Keratinocyte (primary cell): ENCODE data around the gene RUFY3. TPM values are rescaled to one million over a fixed set of nuclear protein-coding genes. Genes with fewer than 3 reads are reported as not detected.
"Not testable (repeated sequence)": the region's sequence is repeated elsewhere in the genome, so short reads cannot be mapped to it uniquely, and the experiment has no call there.

Experiments
- DNase-seq: peaks from one replicate; pipeline ENCODE4 v3.0.0-alpha.2; 2011; ENCODE audit warnings: low read depth, missing footprints, low spot score
- FAIRE-seq: peaks from 2 replicates; lab custom pipeline; 2011; peaks lifted over from hg19 to GRCh38; lab: Jason Lieb, UNC
- H2AFZ ChIP-seq: 2 replicates; pipeline ENCODE4 v1.6.0; 2012; ENCODE audit warnings: low read length, control low read depth, inconsistent platforms; ENCODE audit not compliant: control insufficient read depth
- H3K27ac ChIP-seq: 2 replicates; pipeline ENCODE4 v1.5.1; 2011; ENCODE audit warnings: low read length; ENCODE audit not compliant: control insufficient read depth, insufficient read depth
- H3K27me3 ChIP-seq: 3 replicates; pipeline ENCODE4 v1.6.0; 2011; ENCODE audit warnings: low read length; ENCODE audit not compliant: control insufficient read depth, insufficient read depth; ENCODE audit errors: extremely low read depth
- H3K36me3 ChIP-seq, 2 experiments: 2 replicates in 1 of 2; 3 replicates in 1 of 2; pipeline ENCODE4 v1.5.1; 2011; ENCODE audit warnings: low read length in 2 of 2, mild to moderate bottlenecking in 1 of 2; ENCODE audit not compliant: control insufficient read depth in 2 of 2, insufficient read depth in 2 of 2; ENCODE audit errors: extremely low read depth in 1 of 2
- H3K4me1 ChIP-seq: 3 replicates; pipeline ENCODE4 v1.5.1; 2011; ENCODE audit warnings: low read length; ENCODE audit not compliant: control insufficient read depth, insufficient read depth; ENCODE audit errors: extremely low read depth
- H3K4me2 ChIP-seq: 3 replicates; pipeline ENCODE4 v1.6.0; 2011; ENCODE audit warnings: low read depth, low read length; ENCODE audit not compliant: control insufficient read depth, insufficient read depth; ENCODE audit errors: extremely low read depth
- H3K4me3 ChIP-seq, 3 experiments: fragments of 200-600 bp in 1 of 3; sonication (generic) in 1 of 3; 2 replicates in 2 of 3; 3 replicates in 1 of 3; pipeline ENCODE4 v1.5.1; 2011 to 2016; ENCODE audit warnings: low read length in 3 of 3, mild to moderate bottlenecking in 3 of 3, control low read depth in 2 of 3, inconsistent platforms in 1 of 3, low read depth in 1 of 3, mixed read lengths in 1 of 3, mixed run types in 1 of 3, moderate library complexity in 1 of 3; ENCODE audit not compliant: control insufficient read depth in 2 of 3, insufficient read depth in 2 of 3; ENCODE audit errors: extremely low read depth in 1 of 3
- H3K79me2 ChIP-seq: 2 replicates; pipeline ENCODE4 v1.6.0; 2012; ENCODE audit warnings: low read length; ENCODE audit not compliant: control insufficient read depth, insufficient read depth
- H3K9ac ChIP-seq: 3 replicates; pipeline ENCODE4 v1.6.0; 2011; ENCODE audit warnings: low read length; ENCODE audit not compliant: control insufficient read depth, insufficient read depth; ENCODE audit errors: extremely low read depth
- H3K9me1 ChIP-seq: 3 replicates; pipeline ENCODE4 v1.6.0; 2011; ENCODE audit warnings: low read length; ENCODE audit not compliant: control insufficient read depth, insufficient read depth; ENCODE audit errors: extremely low read depth
- H3K9me3 ChIP-seq: 2 replicates; pipeline ENCODE4 v1.5.1; 2012; ENCODE audit warnings: low read depth, low read length; ENCODE audit not compliant: control insufficient read depth
- H4K20me1 ChIP-seq: 3 replicates; pipeline ENCODE4 v1.6.0; 2011; ENCODE audit warnings: low read length; ENCODE audit not compliant: control insufficient read depth, insufficient read depth; ENCODE audit errors: extremely low read depth
- CTCF ChIP-seq, 3 experiments: IDR thresholded peaks in 1 of 3; conservative IDR thresholded peaks in 1 of 3; optimal IDR thresholded peaks in 1 of 3; 2 replicates in 2 of 3; 3 replicates in 1 of 3; pipeline versions ENCODE3 to v1.5.1; 2011; ENCODE audit warnings: low read length in 3 of 3, mild to moderate bottlenecking in 3 of 3, moderate library complexity in 2 of 3, control low read depth in 1 of 3, inconsistent platforms in 1 of 3; ENCODE audit not compliant: insufficient read depth in 2 of 3; ENCODE audit errors: extremely low read depth in 1 of 3
- EZH2 ChIP-seq: IDR thresholded peaks from one replicate; pipeline ENCODE4 v1.6.1; 2012; ENCODE audit warnings: inconsistent platforms, mild to moderate bottlenecking, low read length, moderate library complexity
- dilution Hi-C: fragments of 300-500 bp; cut with MboI; formaldehyde crosslinking; loops from one replicate; pipeline ENCODE4 v1.7.0; 2020; ENCODE audit warnings: low sequenced_read_pairs; ENCODE audit not compliant: extremely low pct_ligation_motif_present
- polyA plus RNA-seq, 5 experiments: library from polyadenylated mRNA; depleted of rRNA in 3 of 5; stranded (reverse) in 3 of 5; stranded (forward) in 1 of 5; unstranded in 1 of 5; fragments of >200 nt; gene quantifications; 1 replicate in 1 of 5; 2 replicates in 3 of 5; 3 replicates in 1 of 5; pipeline versions ENCODE4 v1.2.1 to v1.2.3, GENCODE V29; 2011 to 2012; ENCODE audit warnings: missing spikeins in 2 of 5, low read depth in 1 of 5, low replicate concordance in 1 of 5

The RUFY3 gene
- polyA plus RNA-seq, 1 donor (not counting 4 experiments of a cell fraction or from before 2014, with no cell fraction given), result 18.9 TPM

- no peak for TF ChIP-seq CTCF (optimal IDR thresholded peaks at IDR 0.05 in 1 of 3, IDR thresholded peaks at IDR 0.05 in 1 of 3, conservative IDR thresholded peaks at IDR 0.05 in 1 of 3; ENCODE audit: extremely low read depth in 1 of 3, insufficient read depth in 2 of 3, low read length in 3 of 3)
- no peak for TF ChIP-seq EZH2
- DNase-seq (no peak), FAIRE-seq (no peak)
- Histone ChIP-seq H3K4me3 (no peak overlapping the region), H3K9me1 (no peaks in the 10 kb centered on the region), H3K27me3 (no peaks in the 10 kb centered on the region), H3K4me1 (no peaks in the 10 kb centered on the region), H3K9me3 (no peaks in the 10 kb centered on the region), H4K20me1 (no peaks in the 10 kb centered on the region), H3K79me2 (no peaks in the 10 kb centered on the region), H2AFZ (no peak overlapping the region), H3K9ac (no peak overlapping the region), H3K36me3 (peaks cover 6 to 10% of the 10 kb centered on the region in 2 experiments), H3K4me2 (no peak overlapping the region), H3K27ac (no peak overlapping the region)
- dilution Hi-C loops, result no loop called here
These were observed 46.7 kb downstream of the RUFY3 start for GRCh38 chr4:70768301-70768948.

GRCh38 chr4:70769396-70769795 is 47.6 kb downstream of the RUFY3 start:
- H3K36me3 ChIP-seq, H3K79me2 ChIP-seq, H3K4me1 ChIP-seq, H3K9me1 ChIP-seq, DNase-seq, H3K9ac ChIP-seq, H3K27ac ChIP-seq, H2AFZ ChIP-seq, H3K27me3 ChIP-seq, dilution Hi-C loops, H3K4me2 ChIP-seq, H3K4me3 ChIP-seq, H3K9me3 ChIP-seq, H4K20me1 ChIP-seq, FAIRE-seq: not testable (repeated sequence)
